TTC549 (cell line): ENCODE data around the gene GPLD1.
A peak's percentile ranks its signal among the peaks of the same experiment; 100 is the strongest.

Experiments used
- FAIRE-seq: peaks from 2 replicates; lab custom pipeline; 2012; peaks lifted over from hg19 to GRCh38; lab: Jason Lieb, UNC

Gene GPLD1

GRCh38 chr6:24455061-24455460, 34.3 kb downstream of the GPLD1 start:
- no peak for FAIRE-seq

- no peak for FAIRE-seq
These were observed 34.9 kb downstream of the GPLD1 start for GRCh38 chr6:24454452-24454851.

- FAIRE-seq, result no peak
These were observed 35.5 kb downstream of the GPLD1 start for GRCh38 chr6:24453921-24454320.

- no peak for FAIRE-seq
These were observed 37.6 kb downstream of the GPLD1 start for GRCh38 chr6:24451581-24452388.

GRCh38 chr6:24448828-24449525, 40.4 kb downstream of the GPLD1 start:
- no peak for FAIRE-seq

- no peak for FAIRE-seq
These were observed 41.0 kb downstream of the GPLD1 start for GRCh38 chr6:24448396-24448795.

GRCh38 chr6:24446670-24447069, 42.7 kb downstream of the GPLD1 start:
- FAIRE-seq, result no peak

GRCh38 chr6:24445704-24446103, 43.7 kb downstream of the GPLD1 start:
- FAIRE-seq, result no peak

- FAIRE-seq, result no peak
These were observed 44.8 kb downstream of the GPLD1 start for GRCh38 chr6:24444588-24444987.

- no peak for FAIRE-seq
These were observed 47.8 kb downstream of the GPLD1 start for GRCh38 chr6:24441599-24441904.

GRCh38 chr6:24440897-24441598, 48.3 kb downstream of the GPLD1 start:
- FAIRE-seq, result no peak

- FAIRE-seq, result no peak
These were observed 49.4 kb downstream of the GPLD1 start for GRCh38 chr6:24439858-24440539.

GRCh38 chr6:24436979-24437378, 52.4 kb downstream of the GPLD1 start:
- FAIRE-seq, result no peak

- FAIRE-seq, result no peak
These were observed 56.8 kb downstream of the GPLD1 start for GRCh38 chr6:24432611-24433010.

- peak; percentile 48 for FAIRE-seq
These were observed 58.3 kb downstream of the GPLD1 start for GRCh38 chr6:24431045-24431451.

- no peak for FAIRE-seq
These were observed 59.3 kb downstream of the GPLD1 start for GRCh38 chr6:24430086-24430485.

GRCh38 chr6:24429146-24429545, 60.2 kb downstream of the GPLD1 start:
- FAIRE-seq, result no peak

GRCh38 chr6:24428615-24429014, 60.8 kb downstream of the GPLD1 start:
- FAIRE-seq, result no peak

GRCh38 chr6:24426729-24427446, 62.5 kb downstream of the GPLD1 start:
- FAIRE-seq, result no peak

- FAIRE-seq, result no peak
These were observed 64.3 kb downstream of the GPLD1 start for GRCh38 chr6:24425091-24425490.

GRCh38 chr6:24419526-24419925, 69.9 kb downstream of the GPLD1 start:
- no peak for FAIRE-seq

- no peak for FAIRE-seq
These were observed 73.6 kb downstream of the GPLD1 start for GRCh38 chr6:24415753-24416152.
